Stimulated activated CD4-positive, alpha-beta T cell treated with anti-CD3 and anti-CD28 coated beads, TNF-alpha, amount 100 ng/mL, for 24 hours (primary cell): ENCODE results near the gene TRIM38.
"Not testable (repeated sequence)": the region's sequence is repeated elsewhere in the genome, so short reads cannot be mapped to it uniquely, and the experiment has no call there.

Experiments used
- DNase-seq, 3 experiments: peaks; one replicate each; pipeline ENCODE4 v3.0.0-alpha.2; 2020; ENCODE audit warnings: low read depth in 3 of 3

The TRIM38 gene

GRCh38 chr6:26006086-26006939 lies 43.7 kb downstream of the TRIM38 start:
- DNase-seq = no peak

- DNase-seq = not testable (repeated sequence)
Measured at GRCh38 chr6:26006940-26007305, 44.3 kb downstream of the TRIM38 start.

GRCh38 chr6:26008470-26008869 lies 45.9 kb downstream of the TRIM38 start:
- no peak for DNase-seq

- no peak for DNase-seq
Measured at GRCh38 chr6:26009817-26010216, 47.2 kb downstream of the TRIM38 start.

GRCh38 chr6:26012061-26012460 lies 49.5 kb downstream of the TRIM38 start:
- DNase-seq = no peak

- DNase-seq = not testable (repeated sequence)
Measured at GRCh38 chr6:26014386-26014785, 51.8 kb downstream of the TRIM38 start.

GRCh38 chr6:26016245-26016962 lies 53.8 kb downstream of the TRIM38 start:
- DNase-seq = no peak

- DNase-seq = no peak
Measured at GRCh38 chr6:26016963-26017631, 54.5 kb downstream of the TRIM38 start.

GRCh38 chr6:26017632-26017966 lies 55.0 kb downstream of the TRIM38 start:
- DNase-seq = peak; percentile 66 to 86 (median 70)

- no peak for DNase-seq
Measured at GRCh38 chr6:26019261-26019830, 56.7 kb downstream of the TRIM38 start.

- DNase-seq = no peak
Measured at GRCh38 chr6:26019967-26020328, 57.3 kb downstream of the TRIM38 start.

GRCh38 chr6:26020329-26021000 lies 57.9 kb downstream of the TRIM38 start:
- DNase-seq = peak in 2 of 3 experiments; percentile 55 to 56

GRCh38 chr6:26021001-26021349 lies 58.4 kb downstream of the TRIM38 start:
- DNase-seq = peak in 1 of 3 experiments; percentile 57

GRCh38 chr6:26021350-26022131 lies 58.9 kb downstream of the TRIM38 start:
- peak; percentile 68 to 89 (median 68) for DNase-seq

- no peak for DNase-seq
Measured at GRCh38 chr6:26022132-26022472, 59.5 kb downstream of the TRIM38 start.

- DNase-seq = no peak
Measured at GRCh38 chr6:26022737-26023136, 60.1 kb downstream of the TRIM38 start.

- DNase-seq = no peak
Measured at GRCh38 chr6:26024651-26025046, 62.0 kb downstream of the TRIM38 start.

- no peak for DNase-seq
Measured at GRCh38 chr6:26025047-26025893, 62.7 kb downstream of the TRIM38 start.

GRCh38 chr6:26025894-26026832 lies 63.6 kb downstream of the TRIM38 start:
- DNase-seq = peak in 2 of 3 experiments; percentile 70 to 90
